ENCODE data around the gene PDE11A.
"Not testable (repeated sequence)": the region's sequence is repeated elsewhere in the genome, so short reads cannot be mapped to it uniquely, and the experiment has no call there.

DNA sequence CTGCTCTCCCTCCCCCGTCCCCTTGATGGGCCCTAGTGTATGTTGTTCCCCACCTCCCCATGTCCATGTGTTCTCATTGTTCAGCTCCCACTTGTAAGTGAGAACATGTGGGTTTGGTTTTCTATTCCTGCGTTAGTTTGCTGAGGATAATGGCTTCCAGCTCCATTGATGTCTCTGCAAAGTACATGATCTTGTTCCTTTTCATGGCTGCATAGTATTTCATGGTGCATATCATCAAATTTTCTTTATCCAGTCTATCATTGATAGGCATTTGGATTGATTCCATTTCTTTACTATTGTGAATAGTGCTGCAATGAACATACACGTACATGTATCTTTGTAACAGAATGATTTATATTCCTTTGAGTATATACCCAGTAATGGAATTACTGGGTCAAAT lies 6.7 kb upstream of the PDE11A start:
- not testable (repeated sequence) for TF ChIP-seq POLR2A, POLR2AphosphoS5 (IDR thresholded peaks at IDR 0.05)
- TF ChIP-seq, protein P1, sequence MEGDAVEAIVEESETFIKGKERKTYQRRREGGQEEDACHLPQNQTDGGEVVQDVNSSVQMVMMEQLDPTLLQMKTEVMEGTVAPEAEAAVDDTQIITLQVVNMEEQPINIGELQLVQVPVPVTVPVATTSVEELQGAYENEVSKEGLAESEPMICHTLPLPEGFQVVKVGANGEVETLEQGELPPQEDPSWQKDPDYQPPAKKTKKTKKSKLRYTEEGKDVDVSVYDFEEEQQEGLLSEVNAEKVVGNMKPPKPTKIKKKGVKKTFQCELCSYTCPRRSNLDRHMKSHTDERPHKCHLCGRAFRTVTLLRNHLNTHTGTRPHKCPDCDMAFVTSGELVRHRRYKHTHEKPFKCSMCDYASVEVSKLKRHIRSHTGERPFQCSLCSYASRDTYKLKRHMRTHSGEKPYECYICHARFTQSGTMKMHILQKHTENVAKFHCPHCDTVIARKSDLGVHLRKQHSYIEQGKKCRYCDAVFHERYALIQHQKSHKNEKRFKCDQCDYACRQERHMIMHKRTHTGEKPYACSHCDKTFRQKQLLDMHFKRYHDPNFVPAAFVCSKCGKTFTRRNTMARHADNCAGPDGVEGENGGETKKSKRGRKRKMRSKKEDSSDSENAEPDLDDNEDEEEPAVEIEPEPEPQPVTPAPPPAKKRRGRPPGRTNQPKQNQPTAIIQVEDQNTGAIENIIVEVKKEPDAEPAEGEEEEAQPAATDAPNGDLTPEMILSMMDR (IDR thresholded peaks at IDR 0.05), result not testable (repeated sequence)
